HEK293 (cell line): ENCODE results near the gene CCDC86.

Source experiments
- CTCF ChIA-PET: fragments of 350-600 bp; formaldehyde crosslinking; extraction: SDS; loops from one replicate; lab custom pipeline; 2021; ENCODE audit warnings: antibody characterized with exemption; lab: Yijun Ruan, JAX
- POLR2A ChIA-PET: fragments of 300-600 bp; formaldehyde crosslinking; extraction: SDS; loops from one replicate; lab custom pipeline; 2020; ENCODE audit warnings: antibody characterized with exemption, inconsistent platforms; lab: Yijun Ruan, JAX
- H3K27ac ChIP-seq: fragments of 200-500 bp; sonication (Bioruptor generic); 2 replicates; pipeline ENCODE4 v1.5.1; 2014; ENCODE audit warnings: low read depth, low read length, control low read depth, inconsistent platforms; ENCODE audit errors: extremely low read depth
- H3K36me3 ChIP-seq, 2 experiments: fragments of 200-500 bp in 1 of 2; sonication (Bioruptor generic) in 1 of 2; 1 replicate in 1 of 2; 2 replicates in 1 of 2; pipeline ENCODE4 v1.5.1; 2014 to 2017; ENCODE audit warnings: inconsistent platforms in 2 of 2, low read length in 2 of 2; ENCODE audit not compliant: control insufficient read depth in 2 of 2, insufficient read depth in 1 of 2
- H3K4me1 ChIP-seq: fragments of 200-500 bp; sonication (Bioruptor generic); 2 replicates; pipeline ENCODE4 v1.5.1; 2014; ENCODE audit warnings: mild to moderate bottlenecking, low read length, inconsistent platforms; ENCODE audit not compliant: control insufficient read depth, insufficient read depth
- H3K4me3 ChIP-seq: 2 replicates; pipeline ENCODE4 v1.5.1; 2011; ENCODE audit warnings: low read depth, mild to moderate bottlenecking, control low read depth, low read length, moderate library complexity
- H3K9me3 ChIP-seq: fragments of 200-500 bp; sonication (Bioruptor generic); 2 replicates; pipeline ENCODE4 v1.5.1; 2014; ENCODE audit warnings: low read depth, low read length, inconsistent platforms; ENCODE audit not compliant: control insufficient read depth, insufficient read depth
- HOXC10 ChIP-seq: sonication (generic); formaldehyde crosslinking; IDR thresholded peaks from 2 replicates; pipeline ENCODE4 v1.8.1; 2023; ENCODE audit warnings: mild to moderate bottlenecking, missing genetic modification reagents
- KLF1 ChIP-seq: fragments of 450-650 bp; formaldehyde crosslinking; IDR thresholded peaks from 2 replicates; pipeline ENCODE4 v1.5.1; 2016; ENCODE audit warnings: missing biosample characterization, missing genetic modification characterization
- KLF16 ChIP-seq: fragments of 450-650 bp; formaldehyde crosslinking; IDR thresholded peaks from 2 replicates; pipeline ENCODE4 v1.5.1; 2017; ENCODE audit warnings: missing biosample characterization, missing genetic modification characterization
- OSR2 ChIP-seq: fragments of 450-650 bp; formaldehyde crosslinking; IDR thresholded peaks from 2 replicates; pipeline ENCODE4 v1.5.1; 2016; ENCODE audit warnings: missing biosample characterization, missing genetic modification characterization
- RBAK ChIP-seq: fragments of 450-650 bp; formaldehyde crosslinking; IDR thresholded peaks from 2 replicates; pipeline ENCODE4 v1.5.1; 2016; ENCODE audit warnings: missing biosample characterization, missing genetic modification characterization
- REPIN1 ChIP-seq: fragments of 450-650 bp; formaldehyde crosslinking; IDR thresholded peaks from 2 replicates; pipeline ENCODE4 v1.5.1; 2017; ENCODE audit warnings: missing biosample characterization, missing genetic modification characterization, low read depth
- SCRT1 ChIP-seq: fragments of 450-650 bp; formaldehyde crosslinking; IDR thresholded peaks from 2 replicates; pipeline ENCODE4 v1.5.1; 2016; ENCODE audit warnings: missing biosample characterization, missing genetic modification characterization, borderline replicate concordance
- SCRT2 ChIP-seq: fragments of 450-650 bp; formaldehyde crosslinking; IDR thresholded peaks from 2 replicates; pipeline ENCODE4 v1.5.1; 2016; ENCODE audit warnings: missing biosample characterization, missing genetic modification characterization
- SP2 ChIP-seq: fragments of 450-650 bp; formaldehyde crosslinking; IDR thresholded peaks from 2 replicates; pipeline ENCODE4 v1.5.1; 2016; ENCODE audit warnings: missing biosample characterization, missing genetic modification characterization
- ZBTB10 ChIP-seq: fragments of 450-650 bp; formaldehyde crosslinking; IDR thresholded peaks from 2 replicates; pipeline ENCODE4 v1.5.1; 2016; ENCODE audit warnings: missing biosample characterization, missing genetic modification characterization
- ZBTB20 ChIP-seq: fragments of 450-650 bp; formaldehyde crosslinking; IDR thresholded peaks from 2 replicates; pipeline ENCODE4 v1.5.1; 2016; ENCODE audit warnings: missing biosample characterization, missing genetic modification characterization
- ZFP3 ChIP-seq: fragments of 450-650 bp; formaldehyde crosslinking; IDR thresholded peaks from 2 replicates; pipeline ENCODE4 v1.5.1; 2016; ENCODE audit warnings: low read depth, missing biosample characterization, missing genetic modification characterization
- ZFP69B ChIP-seq: fragments of 450-650 bp; formaldehyde crosslinking; IDR thresholded peaks from 2 replicates; pipeline ENCODE4 v1.5.1; 2016; ENCODE audit warnings: missing biosample characterization, missing genetic modification characterization
- ZNF121 ChIP-seq: fragments of 450-650 bp; formaldehyde crosslinking; IDR thresholded peaks from 2 replicates; pipeline ENCODE4 v1.5.1; 2016; ENCODE audit warnings: missing biosample characterization, missing genetic modification characterization
- ZNF211 ChIP-seq: fragments of 450-650 bp; formaldehyde crosslinking; IDR thresholded peaks from 2 replicates; pipeline ENCODE4 v1.5.1; 2016; ENCODE audit warnings: low read depth, missing biosample characterization, missing genetic modification characterization
- ZNF248 ChIP-seq: fragments of 450-650 bp; formaldehyde crosslinking; IDR thresholded peaks from 2 replicates; pipeline ENCODE4 v1.5.1; 2017; ENCODE audit warnings: missing biosample characterization, missing genetic modification characterization
- ZNF341 ChIP-seq: fragments of 450-650 bp; formaldehyde crosslinking; IDR thresholded peaks from 2 replicates; pipeline ENCODE4; 2016; ENCODE audit warnings: low read depth, missing biosample characterization, missing genetic modification characterization
- ZNF423 ChIP-seq: fragments of 450-650 bp; formaldehyde crosslinking; IDR thresholded peaks from 2 replicates; pipeline ENCODE4 v1.5.1; 2016; ENCODE audit warnings: missing biosample characterization, missing genetic modification characterization
- ZNF548 ChIP-seq: fragments of 450-650 bp; formaldehyde crosslinking; IDR thresholded peaks from 2 replicates; pipeline ENCODE4 v1.5.1; 2016; ENCODE audit warnings: missing biosample characterization, missing genetic modification characterization
- ZNF561 ChIP-seq: fragments of 450-650 bp; IDR thresholded peaks from 2 replicates; pipeline ENCODE4 v1.5.1; 2018; ENCODE audit warnings: missing biosample characterization, missing genetic modification characterization, borderline replicate concordance
- ZNF692 ChIP-seq: fragments of 450-650 bp; formaldehyde crosslinking; IDR thresholded peaks from 2 replicates; pipeline ENCODE4 v1.5.1; 2016; ENCODE audit warnings: missing biosample characterization, missing genetic modification characterization
- ZNF768 ChIP-seq: fragments of 450-650 bp; formaldehyde crosslinking; IDR thresholded peaks from 2 replicates; pipeline ENCODE4 v1.5.1; 2018; ENCODE audit warnings: missing biosample characterization, mild to moderate bottlenecking, missing genetic modification characterization
- ZNF776 ChIP-seq: fragments of 450-650 bp; formaldehyde crosslinking; IDR thresholded peaks from 2 replicates; pipeline ENCODE4 v1.5.0; 2017; ENCODE audit warnings: missing biosample characterization, missing genetic modification characterization, borderline replicate concordance
- ZSCAN16 ChIP-seq: fragments of 450-650 bp; formaldehyde crosslinking; IDR thresholded peaks from 2 replicates; pipeline ENCODE4 v1.5.1; 2016; ENCODE audit warnings: missing biosample characterization, missing genetic modification characterization
- TF ChIP-seq, protein P1 (sequence below): fragments of 450-650 bp; formaldehyde crosslinking; IDR thresholded peaks from 2 replicates; pipeline ENCODE4 v1.5.1; 2017; ENCODE audit warnings: missing biosample characterization, missing genetic modification characterization

The CCDC86 gene

DNA sequence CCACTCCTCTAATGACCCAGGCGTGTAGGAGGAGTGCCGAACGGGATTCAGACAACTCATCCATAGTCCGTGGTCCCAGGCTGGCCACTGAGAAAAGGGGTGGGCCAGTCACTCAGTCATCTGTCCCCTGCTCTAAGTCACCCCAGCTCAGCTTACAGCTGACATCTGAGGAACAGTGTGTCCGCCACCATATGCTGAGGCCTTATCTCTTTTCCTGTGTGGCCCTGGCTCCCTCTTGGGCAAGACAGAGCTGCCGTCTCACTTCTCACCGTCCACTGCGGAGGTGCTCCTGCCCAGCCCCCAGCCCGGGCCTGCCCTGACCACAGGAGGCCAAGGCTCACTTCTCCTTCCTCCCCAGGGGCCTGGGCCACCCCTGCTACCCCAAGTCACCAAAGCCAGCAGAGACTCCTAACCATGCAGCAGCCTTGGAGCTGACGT, 6.8 kb downstream of the CCDC86 start (continued):
- TF ChIP-seq ZBTB10 (tag by site-specific recombination) (no peak), ZNF561 (tag by site-specific recombination) (no peak), KLF16 (tag by site-specific recombination) (no peak), ZNF776 (tag by site-specific recombination) (no peak), OSR2 (no peak), SP2 (no peak)
- TF ChIP-seq, protein P1, sequence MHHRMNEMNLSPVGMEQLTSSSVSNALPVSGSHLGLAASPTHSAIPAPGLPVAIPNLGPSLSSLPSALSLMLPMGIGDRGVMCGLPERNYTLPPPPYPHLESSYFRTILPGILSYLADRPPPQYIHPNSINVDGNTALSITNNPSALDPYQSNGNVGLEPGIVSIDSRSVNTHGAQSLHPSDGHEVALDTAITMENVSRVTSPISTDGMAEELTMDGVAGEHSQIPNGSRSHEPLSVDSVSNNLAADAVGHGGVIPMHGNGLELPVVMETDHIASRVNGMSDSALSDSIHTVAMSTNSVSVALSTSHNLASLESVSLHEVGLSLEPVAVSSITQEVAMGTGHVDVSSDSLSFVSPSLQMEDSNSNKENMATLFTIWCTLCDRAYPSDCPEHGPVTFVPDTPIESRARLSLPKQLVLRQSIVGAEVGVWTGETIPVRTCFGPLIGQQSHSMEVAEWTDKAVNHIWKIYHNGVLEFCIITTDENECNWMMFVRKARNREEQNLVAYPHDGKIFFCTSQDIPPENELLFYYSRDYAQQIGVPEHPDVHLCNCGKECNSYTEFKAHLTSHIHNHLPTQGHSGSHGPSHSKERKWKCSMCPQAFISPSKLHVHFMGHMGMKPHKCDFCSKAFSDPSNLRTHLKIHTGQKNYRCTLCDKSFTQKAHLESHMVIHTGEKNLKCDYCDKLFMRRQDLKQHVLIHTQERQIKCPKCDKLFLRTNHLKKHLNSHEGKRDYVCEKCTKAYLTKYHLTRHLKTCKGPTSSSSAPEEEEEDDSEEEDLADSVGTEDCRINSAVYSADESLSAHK (tag by site-specific recombination): no peak
- TF ChIP-seq, all 188 proteins: peak for 0

DNA sequence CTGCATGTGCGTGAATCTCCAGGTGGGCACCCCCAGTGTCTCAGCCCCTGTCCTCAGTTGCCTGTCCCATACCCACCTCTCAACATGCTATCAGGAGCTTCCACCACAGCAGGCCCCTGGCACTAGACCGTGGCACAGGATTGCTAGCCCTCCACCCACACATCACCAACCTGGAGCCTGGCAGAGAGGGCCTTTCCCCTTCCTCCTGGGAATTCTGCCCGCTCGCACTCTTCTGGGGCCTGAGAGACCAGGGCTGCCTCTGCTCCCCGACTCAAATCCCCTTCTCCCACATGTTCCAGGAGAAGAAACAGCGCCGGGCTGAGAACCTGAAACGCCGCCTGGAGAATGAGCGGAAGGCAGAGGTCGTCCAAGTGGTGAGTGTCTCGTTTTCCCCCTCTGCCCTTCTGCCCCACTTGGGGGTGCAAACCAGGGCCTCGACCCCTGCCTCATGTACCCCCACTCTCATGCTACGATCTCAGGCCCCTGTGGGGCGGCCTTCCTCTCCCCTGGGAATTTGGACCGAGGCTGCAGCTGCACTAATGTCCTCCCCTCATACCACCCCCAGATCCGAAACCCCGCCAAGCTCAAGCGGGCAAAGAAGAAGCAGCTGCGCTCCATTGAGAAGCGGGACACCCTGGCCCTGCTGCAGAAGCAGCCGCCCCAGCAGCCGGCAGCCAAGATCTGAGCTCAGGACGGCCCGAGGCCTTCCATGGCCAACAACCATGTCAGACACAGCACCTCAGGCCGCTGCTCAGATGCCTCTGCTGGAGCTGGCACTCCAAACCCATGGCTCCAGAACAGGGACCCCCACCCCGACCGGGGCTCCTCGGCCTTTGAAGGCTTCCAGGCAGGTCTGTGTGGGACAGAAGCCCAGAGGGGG, 8.0 kb downstream of the CCDC86 start:
- CTCF ChIA-PET: interaction anchor here (1.2 kb wide), 2 partner anchors 19 to 50 kb away, joined by 3 to 4 read pairs; no protein-coding TSS in a partner anchor
- TF ChIP-seq HOXC10: no peak
- TF ChIP-seq RBAK: no peak
- no peak for TF ChIP-seq ZNF248
- TF ChIP-seq ZBTB20 (tag by site-specific recombination): no peak
- TF ChIP-seq ZSCAN16 (tag by site-specific recombination): no peak
- no peak for TF ChIP-seq ZNF692 (tag by site-specific recombination)
- no peak for TF ChIP-seq ZFP3
- TF ChIP-seq REPIN1 (tag by site-specific recombination): no peak
- no peak for TF ChIP-seq ZNF548 (tag by site-specific recombination)
- no peak for TF ChIP-seq ZFP69B (tag by site-specific recombination)
- no peak for TF ChIP-seq ZNF211 (tag by site-specific recombination)
- TF ChIP-seq ZNF768 (tag by site-specific recombination): no peak
- TF ChIP-seq ZNF423 (tag by site-specific recombination): no peak
- TF ChIP-seq SCRT2 (tag by site-specific recombination): no peak
- TF ChIP-seq KLF1 (tag by site-specific recombination): no peak
- TF ChIP-seq ZNF341: no peak
- no peak for TF ChIP-seq SCRT1
- no peak for TF ChIP-seq ZNF121 (tag by site-specific recombination)

More for the DNA sequence above, 8.0 kb downstream of the CCDC86 start:
- Histone ChIP-seq H3K36me3 (peaks cover 0 to 62% of the 10 kb centered on the region in 2 experiments; a peak in 1 of 3 replicates), H3K4me3 (no peak overlapping the region), H3K27ac (no peak overlapping the region), H3K4me1 (no peaks in the 10 kb centered on the region), H3K9me3 (no peaks in the 10 kb centered on the region)
- POLR2A ChIA-PET: no interaction called here
